K562 (cell line): ENCODE results near the gene KLHL18. TPM values are rescaled to one million over a fixed set of nuclear protein-coding genes. Genes with fewer than 3 reads are reported as not detected.

ENCODE experiments used
- CCNT2 ChIP-seq: IDR thresholded peaks from 2 replicates; pipeline ENCODE4 v1.6.1; 2011; ENCODE audit warnings: borderline replicate concordance, low read depth, mild to moderate bottlenecking, moderate library complexity, mixed read lengths, low read length; ENCODE audit not compliant: insufficient read length; ENCODE audit errors: extremely low read depth
- HEY1 ChIP-seq: fragments of 250-450 bp; sonication (Bioruptor Pico); IDR thresholded peaks from 2 replicates; pipeline ENCODE4 v1.5.0; 2020; ENCODE audit warnings: mild to moderate bottlenecking, moderate library complexity, borderline replicate concordance
- PRMT5 ChIP-seq: sonication (generic); formaldehyde crosslinking; IDR thresholded peaks from 2 replicates; pipeline ENCODE4 v1.5.0; 2020; ENCODE audit warnings: missing genetic modification reagents
- RAD51 ChIP-seq: fragments of 450-650 bp; IDR thresholded peaks from 2 replicates; pipeline ENCODE4 v1.7.1; 2016; ENCODE audit warnings: low read depth, mild to moderate bottlenecking, borderline replicate concordance
- RBM17 ChIP-seq: fragments of 200-400 bp; formaldehyde crosslinking; IDR thresholded peaks from 2 replicates; pipeline ENCODE4 v1.6.1; 2017; ENCODE audit warnings: low read depth, mild to moderate bottlenecking, low read length, borderline replicate concordance
- TAF15 ChIP-seq: fragments of 200-400 bp; formaldehyde crosslinking; IDR thresholded peaks from 2 replicates; pipeline ENCODE4 v1.6.1; 2017; ENCODE audit warnings: mild to moderate bottlenecking, low read depth, low read length, moderate library complexity
- TCF3 ChIP-seq: sonication (generic); formaldehyde crosslinking; IDR thresholded peaks from 2 replicates; pipeline ENCODE4 v1.4.0; 2020; ENCODE audit warnings: mild to moderate bottlenecking, missing genetic modification reagents
- THRB ChIP-seq: fragments of 450-650 bp; formaldehyde crosslinking; conservative IDR thresholded peaks from 2 replicates; pipeline ENCODE4 v1.4.0; 2022; ENCODE audit warnings: mild to moderate bottlenecking, missing genetic modification characterization
- TRIM24 ChIP-seq, 2 experiments: fragments of 450-650 bp; IDR thresholded peaks; 2 replicates each; pipeline ENCODE4 v1.6.1; 2016
- ZNF217 ChIP-seq: sonication (generic); formaldehyde crosslinking; IDR thresholded peaks from 2 replicates; pipeline ENCODE4 v1.8.0; 2022; ENCODE audit warnings: mild to moderate bottlenecking, missing genetic modification reagents
- ZNF318 ChIP-seq, 2 experiments: fragments of 450-650 bp; IDR thresholded peaks; 2 replicates each; pipeline ENCODE4 v1.6.1; 2016; ENCODE audit warnings: mild to moderate bottlenecking in 2 of 2, borderline replicate concordance in 1 of 2, low read depth in 1 of 2, moderate library complexity in 1 of 2
- ZNF384 ChIP-seq: IDR thresholded peaks from 2 replicates; pipeline ENCODE4 v1.6.1; 2012; ENCODE audit warnings: low read depth, low read length, improper control_type of control experiment
- ZNF551 ChIP-seq: fragments of 250-450 bp; sonication (Bioruptor Pico); IDR thresholded peaks from 2 replicates; pipeline ENCODE4 v1.5.0; 2021; ENCODE audit warnings: mild to moderate bottlenecking, moderate library complexity
- polyA plus RNA-seq, 8 experiments: library from polyadenylated mRNA; depleted of rRNA in 4 of 8; stranded (reverse) in 5 of 8; unstranded in 3 of 8; fragments of >200 nt; fragmentation: Nextera tagmentation in 2 of 8; fragmentation: Illumina TruSeq in 1 of 8; extraction: Ambion mirVana in 2 of 8; extraction: Trizol in 1 of 8; gene quantifications; 2 replicates each; pipeline versions ENCODE4 v1.2.1 to v1.2.3, GENCODE V29; 2011 to 2014; ENCODE audit warnings: inconsistent platforms in 1 of 8, missing spikeins in 1 of 8
- total RNA-seq, 7 experiments: library from RNA; depleted of rRNA in 6 of 7; stranded (reverse); fragments of >200 nt in 6 of 7; fragmentation: Illumina TruSeq in 2 of 7; extraction: Trizol in 2 of 7; gene quantifications; 2 replicates each; pipeline versions ENCODE4 v1.2.1 to v1.2.3, GENCODE V29; 2011 to 2021; ENCODE audit warnings: low replicate concordance in 1 of 7
- TF ChIP-seq, protein P1 (sequence below): fragments of 250-450 bp; sonication (Bioruptor Pico); IDR thresholded peaks from 2 replicates; pipeline ENCODE4 v1.8.0; 2021; ENCODE audit warnings: moderate library complexity, mild to moderate bottlenecking, inconsistent platforms
- TF ChIP-seq, protein P2 (sequence below): fragments of 250-450 bp; sonication (Bioruptor Pico); IDR thresholded peaks from 2 replicates; pipeline ENCODE4 v1.9.0; 2021; ENCODE audit warnings: mild to moderate bottlenecking, inconsistent platforms

The KLHL18 gene
- total and polyA plus RNA-seq, 9 of the 15 experiments (the other 6 are each of a cell fraction or from before 2014, with no cell fraction given): 26.7 to 97.5 (median 48.7) TPM

GRCh38 chr3:47282424-47283192 lies at the start of gene KLHL18, which contains the start of gene KIF9 (continued):
- peak; percentile 87 for TF ChIP-seq CCNT2
- no peak; the same call in 1 of the 2 replicates for TF ChIP-seq TCF3 (CRISPR knock-in tag)
- TF ChIP-seq, protein P1, sequence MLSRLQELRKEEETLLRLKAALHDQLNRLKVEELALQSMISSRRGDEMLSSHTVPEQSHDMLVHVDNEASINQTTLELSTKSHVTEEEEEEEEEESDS: no peak
- TF ChIP-seq HEY1 (CRISPR knock-in tag): no peak
- no peak for TF ChIP-seq ZNF551 (CRISPR knock-in tag)
- TF ChIP-seq ZNF318 (IDR thresholded peaks at IDR 0.05; ENCODE audit: borderline replicate concordance in 1 of 2, low read depth in 1 of 2): 0 out of 4 replicates have a peak, but pooled peaks of 1 of the 2 experiments have one; percentile 32
- TF ChIP-seq THRB (CRISPR knock-in tag): peak; percentile 44; the same call in 1 of the 2 replicates
- TF ChIP-seq, protein P2, sequence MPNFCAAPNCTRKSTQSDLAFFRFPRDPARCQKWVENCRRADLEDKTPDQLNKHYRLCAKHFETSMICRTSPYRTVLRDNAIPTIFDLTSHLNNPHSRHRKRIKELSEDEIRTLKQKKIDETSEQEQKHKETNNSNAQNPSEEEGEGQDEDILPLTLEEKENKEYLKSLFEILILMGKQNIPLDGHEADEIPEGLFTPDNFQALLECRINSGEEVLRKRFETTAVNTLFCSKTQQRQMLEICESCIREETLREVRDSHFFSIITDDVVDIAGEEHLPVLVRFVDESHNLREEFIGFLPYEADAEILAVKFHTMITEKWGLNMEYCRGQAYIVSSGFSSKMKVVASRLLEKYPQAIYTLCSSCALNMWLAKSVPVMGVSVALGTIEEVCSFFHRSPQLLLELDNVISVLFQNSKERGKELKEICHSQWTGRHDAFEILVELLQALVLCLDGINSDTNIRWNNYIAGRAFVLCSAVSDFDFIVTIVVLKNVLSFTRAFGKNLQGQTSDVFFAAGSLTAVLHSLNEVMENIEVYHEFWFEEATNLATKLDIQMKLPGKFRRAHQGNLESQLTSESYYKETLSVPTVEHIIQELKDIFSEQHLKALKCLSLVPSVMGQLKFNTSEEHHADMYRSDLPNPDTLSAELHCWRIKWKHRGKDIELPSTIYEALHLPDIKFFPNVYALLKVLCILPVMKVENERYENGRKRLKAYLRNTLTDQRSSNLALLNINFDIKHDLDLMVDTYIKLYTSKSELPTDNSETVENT: peak; percentile 78
- no peak for TF ChIP-seq PRMT5 (CRISPR knock-in tag)
- TF ChIP-seq ZNF217: no peak
- TF ChIP-seq ZNF384: no peak; the same call in 1 of the 2 replicates
- no peak for TF ChIP-seq TAF15
- no peak for TF ChIP-seq RBM17
- no peak; the same call in 1 of the 2 replicates for TF ChIP-seq RAD51
- peak in 1 of 2 experiments; percentile 89; a peak in 2 of 4 replicates for TF ChIP-seq TRIM24 (IDR thresholded peaks at IDR 0.05)
